Dermis microvascular lymphatic vessel endothelial cell (primary cell): ENCODE measurements around the gene FOXB1. TPM values are rescaled to one million over a fixed set of nuclear protein-coding genes. Genes with fewer than 3 reads are reported as not detected.

Experiments
- DNase-seq, 2 donors: peaks; one replicate each; pipeline versions ENCODE4 v3.0.0 to v3.0.0-alpha.2; 2010; ENCODE audit warnings: low read depth in 2 of 2
- total RNA-seq: library from RNA; depleted of rRNA; stranded (reverse); fragments of >200 nt; gene quantifications from 2 replicates; pipeline ENCODE4 v1.2.1, GENCODE V29; 2014

The FOXB1 gene
- total RNA-seq, 1 donor from 2014 or later = not detected

DNA sequence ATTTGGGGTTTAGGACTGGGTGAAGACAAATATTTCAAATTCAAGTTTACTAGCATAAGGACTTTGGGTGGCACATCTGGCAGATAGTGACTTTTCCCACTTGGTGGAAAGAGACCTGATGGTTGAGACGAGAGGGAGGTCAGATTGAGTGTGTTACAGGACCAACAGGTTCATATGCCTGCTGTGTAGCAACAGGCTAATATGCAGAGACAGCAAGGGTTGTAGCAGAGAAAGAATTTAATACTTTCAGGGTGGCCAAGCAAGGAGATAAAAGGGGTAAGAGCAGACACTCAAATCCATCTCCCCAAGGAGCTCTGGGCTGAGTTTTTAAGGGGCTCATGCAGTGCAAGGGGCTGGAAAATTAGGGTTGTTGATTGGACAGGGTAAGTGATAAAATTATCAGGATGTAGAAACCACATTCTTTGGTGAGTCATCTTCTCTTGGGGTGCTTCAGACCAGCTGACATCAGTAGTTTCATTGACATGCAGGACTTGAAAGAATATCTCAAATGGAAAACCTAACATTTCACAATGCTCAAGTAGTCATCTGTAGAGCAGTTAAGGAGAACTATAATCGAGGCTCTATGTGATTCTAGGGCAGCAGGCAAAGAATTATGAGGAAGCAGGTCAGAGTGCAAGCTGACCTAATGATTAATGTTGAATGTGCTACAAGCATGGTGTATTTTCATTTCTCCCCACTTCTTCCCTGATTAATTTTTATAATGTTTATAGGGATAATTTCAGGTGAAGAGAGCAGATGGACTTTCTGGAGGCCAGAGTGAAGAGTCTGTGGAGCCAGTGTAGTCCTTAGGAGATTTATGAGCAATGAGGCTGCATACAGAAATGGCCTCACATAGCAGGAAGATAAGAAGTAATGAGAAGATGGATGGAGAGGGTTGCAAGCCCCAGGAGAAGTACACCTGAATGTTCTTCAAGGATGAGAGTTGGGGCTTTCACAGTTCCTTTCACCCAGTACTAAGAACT lies 13.7 kb downstream of the FOXB1 start:
- DNase-seq = no peak

DNA sequence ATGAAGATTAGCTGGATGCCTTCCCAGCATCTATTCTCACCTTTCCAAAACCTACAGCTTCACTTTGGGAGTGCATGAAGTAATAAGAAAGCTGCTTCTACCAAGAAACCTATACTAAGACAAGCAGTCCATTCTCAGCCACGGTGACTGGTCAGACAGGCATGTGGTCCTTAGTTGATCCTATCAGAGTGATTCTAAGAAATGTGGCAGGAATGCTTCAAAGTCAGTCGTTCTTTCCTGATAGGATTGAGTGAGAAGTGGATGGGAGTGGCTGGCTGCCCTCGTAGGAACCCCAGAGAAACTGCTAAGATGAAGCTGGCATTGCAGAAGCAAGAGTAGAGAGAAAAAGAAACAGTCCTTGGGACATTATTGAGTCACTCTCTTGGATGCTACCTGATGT lies 16.6 kb downstream of the FOXB1 start:
- DNase-seq = no peak

DNA sequence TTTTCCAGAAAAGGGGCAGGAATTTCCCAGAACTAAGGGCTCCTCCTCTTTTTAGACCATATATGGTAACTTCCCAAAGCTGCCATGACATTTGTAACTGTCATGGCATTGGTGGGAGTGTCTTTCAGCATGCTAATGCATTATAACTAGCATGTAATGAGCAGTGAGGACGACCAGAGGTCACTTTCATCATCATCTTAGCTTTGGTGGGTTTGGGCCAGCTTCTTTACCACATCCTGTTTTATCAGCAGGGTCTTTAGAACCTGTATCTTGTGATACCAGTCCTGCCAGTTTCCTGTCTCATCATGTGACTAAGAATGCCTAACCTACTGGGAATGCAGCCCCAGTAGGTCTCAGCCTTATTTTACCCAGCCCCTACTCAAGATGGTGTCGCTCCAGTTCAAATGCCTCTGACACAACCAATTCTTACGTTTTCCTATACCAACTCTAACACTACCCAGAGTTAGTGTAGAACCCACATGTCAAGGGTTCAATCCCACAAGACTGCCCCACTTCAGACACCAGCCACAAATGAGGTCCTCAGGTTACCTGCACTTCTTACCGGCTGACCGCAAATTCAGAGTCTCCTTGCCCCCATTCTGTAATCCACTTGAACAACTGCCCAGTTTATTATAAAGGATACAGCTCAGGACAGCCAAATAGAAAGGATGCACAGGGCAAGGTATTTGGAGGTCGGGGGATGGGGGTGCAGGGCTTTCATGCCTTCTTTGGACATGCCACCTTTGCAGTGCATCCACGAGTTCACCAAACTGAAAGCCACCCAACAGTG lies 17.7 kb downstream of the FOXB1 start:
- no peak for DNase-seq

DNA sequence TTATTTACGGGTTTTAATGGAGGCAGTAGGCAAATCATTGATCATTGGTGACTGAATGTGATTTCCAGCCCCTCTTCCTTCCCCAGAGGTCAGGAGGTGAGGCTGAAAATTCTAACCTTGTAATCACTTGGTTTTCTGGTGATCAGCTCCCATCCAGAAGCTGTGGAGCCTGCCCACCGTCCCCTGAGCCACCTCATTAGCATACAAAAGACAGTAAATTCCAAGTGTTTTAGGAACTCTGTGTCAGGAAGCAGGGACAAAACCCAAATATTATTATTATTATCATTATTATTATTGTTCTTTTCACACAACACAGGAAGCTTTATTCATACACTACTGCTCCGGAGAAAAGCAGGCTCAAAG lies 18.2 kb downstream of the FOXB1 start:
- DNase-seq = no peak

DNA sequence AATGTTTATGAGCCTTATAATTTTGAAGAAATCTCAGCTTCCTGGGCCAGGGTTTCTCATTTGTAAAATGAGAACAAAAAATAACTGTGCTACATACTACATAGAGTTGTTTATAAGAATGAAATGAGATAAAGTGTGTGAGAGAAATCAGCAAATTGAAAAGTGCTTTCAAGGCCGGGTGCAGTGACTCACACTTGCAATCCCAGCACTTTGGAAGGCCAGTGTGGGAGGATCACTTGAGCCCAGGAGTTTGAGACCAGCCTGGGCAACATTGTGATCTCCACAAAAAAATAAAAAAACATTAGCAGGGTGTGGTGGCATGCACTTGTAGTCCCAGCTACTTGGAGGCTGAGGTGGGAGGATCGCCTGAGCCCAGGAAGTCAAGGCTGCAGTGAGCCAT lies 22.4 kb downstream of the FOXB1 start:
- no peak for DNase-seq

DNA sequence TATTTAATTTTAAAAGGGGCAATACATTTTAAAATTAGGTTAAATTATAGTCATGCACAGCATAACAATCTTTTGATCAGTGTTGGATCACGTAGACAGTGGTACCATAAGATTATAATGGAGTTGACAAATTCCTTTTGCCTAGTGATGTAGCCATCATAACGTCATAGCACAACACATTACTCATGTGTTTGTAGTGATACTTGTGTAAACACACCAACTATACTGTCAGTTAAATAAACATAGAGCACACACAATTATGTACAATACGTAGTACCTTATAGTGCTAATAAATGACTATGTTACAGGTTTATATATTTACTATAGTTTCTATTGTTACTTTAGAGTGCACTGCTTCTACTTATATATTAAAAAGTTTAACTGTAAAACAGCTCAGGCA lies 31.2 kb downstream of the FOXB1 start:
- no peak for DNase-seq

DNA sequence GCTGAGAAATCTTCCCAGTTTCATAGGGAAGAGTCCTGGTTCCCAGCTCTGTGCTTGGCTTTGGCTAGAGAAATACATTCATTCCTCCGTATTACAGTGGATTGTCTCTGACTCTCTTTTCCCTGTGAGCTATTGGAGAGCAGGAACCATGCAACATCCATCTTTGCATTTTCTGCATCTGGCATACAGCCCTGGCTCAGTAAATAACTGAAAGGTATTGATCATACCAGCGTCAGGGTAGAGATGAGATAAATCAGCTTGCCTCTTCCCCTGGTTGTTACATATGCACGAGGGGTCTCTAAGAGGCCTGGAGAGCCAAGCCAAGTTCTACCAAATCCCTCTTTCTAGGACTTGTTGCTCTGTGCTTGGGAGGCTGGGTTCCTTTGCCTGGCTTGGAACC lies 35.2 kb downstream of the FOXB1 start:
- no peak for DNase-seq

DNA sequence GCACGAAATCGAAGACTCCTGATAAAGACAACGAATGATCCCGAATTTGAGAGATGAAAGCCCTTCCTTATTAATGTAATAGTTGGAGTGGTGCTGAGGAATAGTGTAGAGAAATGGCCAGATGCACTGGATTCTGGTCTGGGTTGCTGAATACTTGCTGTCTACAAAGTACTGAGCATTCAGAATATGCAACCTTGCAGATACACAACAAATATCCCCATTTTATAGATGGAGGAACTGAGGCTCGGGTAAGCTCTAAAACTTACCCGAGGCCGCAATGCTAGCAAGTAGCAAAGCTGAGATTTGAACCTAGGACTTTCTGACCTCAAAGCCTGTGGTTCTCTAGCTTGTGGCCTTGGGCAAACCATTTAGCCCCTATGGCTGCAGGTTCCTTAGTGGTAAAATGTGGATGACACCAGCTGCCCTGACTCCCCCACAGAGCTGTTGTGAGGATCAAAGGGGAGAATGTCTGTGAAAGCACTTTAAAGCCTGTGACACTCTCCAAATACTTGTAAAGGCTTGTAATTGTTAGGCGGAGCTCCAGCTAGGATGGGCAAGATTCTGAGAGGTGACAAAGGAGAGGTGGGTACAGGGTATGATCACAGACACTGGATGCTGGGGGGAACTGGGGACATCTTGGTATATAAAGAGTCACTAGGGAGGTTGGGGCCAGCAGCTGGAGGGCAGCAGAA lies 39.8 kb downstream of the FOXB1 start:
- no peak for DNase-seq

DNA sequence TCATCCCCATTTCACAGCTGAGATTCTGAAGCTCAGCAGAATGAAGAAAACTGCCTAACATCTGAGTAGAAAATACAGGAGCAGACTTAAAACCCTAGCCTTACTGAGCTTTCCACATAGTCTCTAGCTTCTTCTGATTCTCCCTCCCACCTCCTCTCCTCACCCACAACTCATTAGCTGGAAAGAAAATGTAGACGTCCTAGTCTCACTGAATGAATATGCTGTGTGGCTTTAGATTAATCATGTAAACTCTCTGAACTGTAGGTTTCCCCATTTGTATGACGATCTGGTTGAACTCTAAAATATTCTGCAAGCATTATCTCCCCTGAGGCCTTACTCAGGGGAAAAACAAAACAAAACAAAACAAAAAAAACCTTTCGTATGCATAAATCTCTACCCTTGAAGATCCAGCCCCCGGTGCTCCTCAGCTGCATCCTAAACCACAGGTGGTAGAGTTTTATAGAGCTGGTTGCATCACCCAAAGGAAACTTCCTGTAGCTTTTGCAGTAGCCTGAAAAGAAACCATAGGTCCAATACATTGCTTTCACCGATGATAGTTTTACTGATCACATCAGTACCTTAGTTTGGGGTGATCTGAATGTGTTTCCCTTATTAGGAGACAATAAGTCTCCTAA lies 40.6 kb downstream of the FOXB1 start:
- no peak for DNase-seq

DNA sequence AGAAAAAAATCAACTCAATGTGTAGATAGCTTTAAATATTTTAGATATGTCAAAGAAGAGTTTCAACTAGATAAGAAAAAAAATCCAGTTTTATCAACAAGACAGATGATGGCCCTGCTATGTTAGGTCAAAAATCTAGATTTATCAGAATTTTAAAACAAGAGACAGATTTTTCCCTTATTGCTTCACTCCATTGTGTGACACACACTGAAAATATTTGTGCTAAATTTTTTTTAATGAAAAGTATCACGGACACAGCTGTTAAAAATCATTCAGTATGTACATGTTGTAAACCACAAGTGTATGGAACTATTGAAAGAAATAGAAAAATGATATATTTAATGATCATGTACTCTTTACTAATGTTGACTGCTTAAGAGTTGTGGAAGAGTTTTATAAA lies 43.6 kb downstream of the FOXB1 start:
- DNase-seq = no peak

DNA sequence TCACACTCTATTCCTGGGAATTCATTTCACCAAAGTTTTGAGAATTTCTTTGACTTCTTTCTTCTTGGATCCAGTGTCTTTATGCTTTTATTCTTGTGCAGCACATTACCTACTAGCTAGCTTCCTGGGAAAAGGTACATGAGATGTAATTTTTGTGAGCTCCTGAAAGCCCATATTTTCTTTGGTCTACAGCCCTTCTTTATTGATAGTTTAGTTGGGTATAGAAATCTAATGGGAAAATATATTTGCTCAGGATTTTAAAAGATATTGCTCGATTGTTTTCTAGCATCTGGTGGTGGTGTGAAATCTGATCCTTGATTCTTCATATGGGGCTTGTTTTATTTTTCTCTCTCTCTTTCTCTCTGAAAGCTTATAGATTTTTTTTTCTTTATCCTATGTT lies 45.8 kb downstream of the FOXB1 start:
- no peak for DNase-seq

DNA sequence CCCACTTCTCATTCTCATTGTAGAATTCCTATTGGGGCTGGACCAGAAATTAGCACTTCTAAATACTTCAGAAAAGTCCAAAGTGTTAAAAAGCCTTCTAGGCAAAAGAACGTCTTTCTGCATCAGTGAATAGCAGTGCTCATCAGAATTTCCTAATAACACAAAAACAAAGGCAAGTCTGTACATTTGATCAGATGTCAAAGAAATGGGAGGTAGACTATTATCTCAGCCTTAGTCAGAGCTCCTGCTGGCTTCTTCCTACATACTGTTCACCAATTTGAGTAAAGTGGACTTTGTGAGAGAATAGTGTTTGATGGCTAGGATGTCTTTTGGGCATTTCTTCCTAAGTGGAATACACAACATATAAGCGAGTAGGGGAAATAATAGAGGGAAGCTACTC lies 48.7 kb downstream of the FOXB1 start:
- no peak for DNase-seq

DNA sequence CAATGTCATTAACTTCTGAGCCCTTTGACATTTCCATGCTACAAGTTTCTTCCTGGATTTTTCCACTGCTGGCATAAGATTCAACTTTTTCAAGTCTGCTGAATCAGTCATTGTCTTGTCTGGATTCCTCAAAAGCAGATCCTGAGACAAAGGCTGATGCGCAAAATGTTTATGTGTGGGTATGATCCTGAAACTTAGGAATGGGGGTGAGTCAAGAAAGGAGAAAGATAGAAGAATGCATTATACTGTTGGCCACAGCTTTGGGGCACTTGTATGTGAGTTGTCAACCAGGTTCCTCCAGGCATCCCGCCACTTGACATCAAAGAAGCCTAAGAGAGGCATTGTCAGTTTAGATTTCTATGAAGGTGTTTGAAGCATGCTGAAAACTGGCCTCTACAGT lies 50.4 kb downstream of the FOXB1 start:
- no peak for DNase-seq
